GM21786 (cell line): ENCODE measurements around the gene OR13J1.

ENCODE experiments used
- ATAC-seq: cut with Tn5 transposase; IDR thresholded peaks from one replicate; pipeline ENCODE4 v1.9.1; 2021; ENCODE audit not compliant: unreplicated experiment

The OR13J1 gene

DNA sequence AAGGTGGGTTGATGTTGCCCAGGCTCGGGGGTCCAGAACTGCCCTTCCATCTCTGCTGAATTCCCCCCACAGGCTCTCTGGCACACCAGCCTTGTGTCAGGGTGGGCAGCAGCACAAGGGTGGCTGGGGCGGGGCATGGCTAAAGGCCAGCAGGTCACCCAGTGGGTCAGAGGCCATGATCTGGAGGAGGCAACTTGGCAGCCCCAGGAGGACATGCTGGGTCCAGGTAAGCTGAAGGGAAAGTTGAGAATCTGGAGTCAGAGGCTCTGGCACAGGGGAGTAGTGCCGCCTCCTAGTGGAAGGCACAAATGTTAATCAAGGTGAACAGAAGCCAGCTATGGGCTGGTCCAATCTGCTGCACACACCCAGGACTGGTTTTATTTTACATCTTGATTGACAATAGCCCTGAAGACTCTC lies 35.0 kb downstream of the OR13J1 start:
- no peak for ATAC-seq

- no peak for ATAC-seq
These were observed 35.7 kb downstream of the OR13J1 start for GRCh38 chr9:35834260-35835215.

DNA sequence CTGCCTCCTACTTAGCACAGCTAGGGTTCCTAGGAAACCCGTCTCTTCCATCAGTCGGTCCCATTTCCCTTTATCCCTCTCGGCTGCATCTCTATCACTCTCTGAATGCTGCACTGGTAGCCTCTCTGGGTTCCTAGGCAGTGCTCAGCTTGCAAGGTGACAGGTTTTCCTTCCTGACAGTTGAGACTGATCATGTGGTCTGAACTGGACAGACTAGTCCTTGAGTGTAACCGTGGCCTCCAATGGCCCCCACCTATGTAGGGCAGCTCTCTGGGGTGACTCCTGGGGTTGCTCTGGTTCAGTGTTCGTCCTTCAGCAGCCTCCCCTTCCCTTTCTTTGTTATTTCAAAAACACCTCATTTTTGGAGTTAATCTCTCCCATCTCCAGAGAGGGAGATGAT lies 37.4 kb downstream of the OR13J1 start:
- ATAC-seq: no peak

DNA sequence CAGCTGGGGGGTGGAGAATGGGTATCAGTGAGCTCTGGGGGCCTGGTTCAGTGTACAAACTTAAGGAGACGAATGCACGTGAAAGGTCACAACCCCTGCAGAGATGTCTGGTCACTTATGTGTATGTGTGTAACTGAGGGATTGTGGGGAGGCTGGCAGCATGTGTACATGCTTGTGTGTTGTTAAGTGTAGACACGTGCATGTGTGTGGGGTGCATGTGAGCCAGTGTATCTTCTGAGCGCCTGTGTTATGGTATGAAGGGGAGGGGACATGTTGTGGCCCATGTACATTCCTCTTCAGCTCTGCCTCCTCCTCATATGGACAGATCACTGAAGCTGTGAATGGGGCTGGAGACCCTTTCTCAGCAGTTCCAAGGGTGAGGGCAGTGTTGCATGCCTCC lies 39.2 kb downstream of the OR13J1 start:
- no peak for ATAC-seq

GRCh38 chr9:35829764-35830096 lies 40.5 kb downstream of the OR13J1 start:
- no peak for ATAC-seq

- peak; percentile 76 for ATAC-seq
These were observed 41.0 kb downstream of the OR13J1 start, which contains the start of gene TMEM8B for GRCh38 chr9:35829084-35829763. TMEM8B (plus strand) TSS chr9:35829228; CDS start chr9:35829448, 220 bp downstream.

GRCh38 chr9:35828716-35829083 lies 41.5 kb downstream of the OR13J1 start, which contains the start of gene FAM221B:
FAM221B (minus strand) TSS chr9:35828732; CDS start chr9:35826161, 2,571 bp downstream.
- no peak for ATAC-seq

DNA sequence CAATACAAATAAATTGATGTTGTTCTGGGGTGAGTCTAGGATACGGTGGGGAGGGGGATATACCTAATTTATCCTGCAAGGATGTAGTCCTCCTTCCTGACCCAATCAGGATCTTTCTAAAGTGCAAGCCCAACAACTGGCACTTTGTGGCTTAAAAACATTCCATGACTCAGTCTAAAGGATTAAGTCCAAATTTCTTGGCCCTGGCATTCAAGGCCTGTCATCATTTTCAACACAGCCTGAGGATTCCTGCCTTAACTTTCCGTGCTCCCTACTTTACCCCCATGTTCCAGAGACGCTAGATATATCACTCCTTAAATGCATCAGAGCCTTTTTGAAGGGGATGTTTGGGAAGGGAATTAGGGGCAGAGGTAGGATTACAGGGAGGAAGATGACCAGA lies 42.7 kb downstream of the OR13J1 start:
- no peak for ATAC-seq

GRCh38 chr9:35826071-35826701 lies 44.0 kb downstream of the OR13J1 start:
- no peak for ATAC-seq

DNA sequence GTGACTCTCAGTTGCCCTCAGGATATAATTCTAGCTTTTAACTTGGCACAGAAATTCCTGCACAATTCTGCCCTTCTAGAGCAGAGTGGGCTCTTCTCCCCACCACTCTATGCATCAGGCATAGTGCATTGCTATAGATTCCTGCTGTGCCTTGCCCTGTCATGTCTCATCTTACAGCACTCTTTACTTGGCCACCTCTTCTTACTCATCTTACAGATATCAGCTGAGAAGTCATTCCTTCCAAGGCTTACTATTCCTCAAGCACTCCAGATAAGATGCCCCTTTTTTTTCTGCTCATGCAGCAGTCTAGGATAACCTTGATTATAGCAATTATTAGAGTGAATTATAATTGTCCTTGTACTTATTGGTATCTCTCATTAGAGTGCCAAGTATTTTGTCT lies 47.3 kb downstream of the OR13J1 start:
- ATAC-seq: no peak

DNA sequence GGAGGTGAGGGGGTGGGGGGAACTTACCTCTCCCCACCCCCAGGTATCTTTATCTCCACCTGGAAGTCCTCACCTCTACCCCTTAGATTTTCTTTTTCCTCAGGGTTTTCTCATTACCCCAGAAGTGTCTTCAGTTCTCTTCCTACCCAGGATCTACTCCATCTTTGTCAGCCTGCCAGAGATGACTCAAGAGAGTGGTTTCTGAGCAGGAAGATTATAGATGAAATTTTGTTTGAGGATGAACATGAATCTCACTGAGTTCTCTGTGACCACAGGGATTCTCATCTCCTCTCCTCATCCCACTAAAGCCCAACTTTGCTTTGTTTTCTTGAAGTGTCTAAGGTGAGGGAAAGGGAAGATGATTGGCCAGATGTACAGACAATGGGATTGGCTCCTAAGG lies 50.1 kb downstream of the OR13J1 start:
- no peak for ATAC-seq
